ENCODE results near the gene NRAP. TPM values are rescaled to one million over a fixed set of nuclear protein-coding genes. Genes with fewer than 3 reads are reported as not detected.
"Not testable (repeated sequence)": the region's sequence is repeated elsewhere in the genome, so short reads cannot be mapped to it uniquely, and the experiment has no call there.

NRAP gene
- total and polyA plus RNA-seq, 2 of the 4 experiments (the other 2 are of a cell fraction) = not detected

DNA sequence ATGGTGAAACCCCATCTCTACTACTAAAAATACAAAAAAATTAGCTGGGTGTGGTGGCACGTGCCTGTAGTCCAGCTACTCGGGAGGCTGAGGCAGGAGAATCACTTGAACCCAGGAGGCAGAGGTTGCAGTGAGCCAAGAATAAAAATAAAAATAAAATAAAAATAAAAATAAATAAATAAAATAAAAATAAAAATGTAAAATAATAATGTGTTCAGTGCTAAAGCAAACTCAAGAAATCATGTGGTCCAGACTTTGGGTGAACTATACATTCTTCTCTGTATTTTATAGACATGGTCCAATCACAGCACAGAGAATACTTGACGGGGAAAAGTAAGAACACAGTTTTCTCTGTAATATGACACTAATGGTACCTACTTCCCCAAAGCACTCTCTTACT, 11.4 kb downstream of the NRAP start:
- H3K9ac ChIP-seq (ENCODE audit: low read depth, low read length); H2AK9ac ChIP-seq (replicated peaks; ENCODE audit: low read depth, low read length, poor library complexity); dilution Hi-C loops (cut with HindIII; ENCODE audit: low sequenced_read_pairs, unreplicated experiment); H3K79me1 ChIP-seq (ENCODE audit: low read depth in 1 of 2, low read length in 2 of 2); H2BK20ac ChIP-seq (ENCODE audit: low read depth, low read length); H3K9me1 ChIP-seq (ENCODE audit: insufficient read depth, low read length); H4K5ac ChIP-seq (ENCODE audit: low read depth, low read length); H4K8ac ChIP-seq (ENCODE audit: low read depth in 2 of 2, low read length in 2 of 2); POLR2A ChIA-PET (ENCODE audit: unreplicated experiment); H2BK120ac ChIP-seq (ENCODE audit: low read depth, low read length); H3K18ac ChIP-seq (ENCODE audit: low read depth, low read length); H2BK15ac ChIP-seq (ENCODE audit: low read depth, low read length); H4K20me1 ChIP-seq (ENCODE audit: insufficient read depth, low read length); H2AK5ac ChIP-seq (ENCODE audit: low read depth, low read length); in situ Hi-C loops (cut with MboI; ENCODE audit: low sequenced_read_pairs); H2AFZ ChIP-seq (replicated peaks; ENCODE audit: low read length, poor library complexity); intact Hi-C loops (cut with micrococcal nuclease); H3K4me2 ChIP-seq (ENCODE audit: low read depth, low read length); H4K91ac ChIP-seq (ENCODE audit: insufficient read depth, low read depth, low read length); H3K9me3 ChIP-seq (ENCODE audit: control insufficient read depth, insufficient read depth, low read length); H3K4ac ChIP-seq (ENCODE audit: low read depth, low read length); H2BK5ac ChIP-seq (ENCODE audit: low read depth, low read length, poor library complexity, severe bottlenecking); DNase-seq; BruUV-seq (replicated peaks); H3K23ac ChIP-seq (ENCODE audit: low read depth, low read length); H3K4me1 ChIP-seq (ENCODE audit: control insufficient read depth, insufficient read depth, low read length); H3K4me3 ChIP-seq (ENCODE audit: insufficient read depth, low read depth, low read length); H3K56ac ChIP-seq (ENCODE audit: extremely low read depth, insufficient read depth, low read length); CTCF ChIA-PET; H3K14ac ChIP-seq (replicated peaks; ENCODE audit: low read depth, low read length); ATAC-seq (ENCODE audit: low read depth); H3K27ac ChIP-seq (ENCODE audit: insufficient read depth, low read length); H3K36me3 ChIP-seq (ENCODE audit: control insufficient read depth, insufficient read depth, low read length): not testable (repeated sequence)
- WGBS, 2 experiments (ENCODE audit: extremely low coverage in 2 of 2, insufficient read length in 1 of 2) = no CpG with 5 or more reads among the region's 3 CpGs
- H3K27me3 ChIP-seq (ENCODE audit: control insufficient read depth, insufficient read depth, low read length) = peaks cover 14% of the 10 kb centered on the region
